ENCODE results near the gene RADIL. TPM values are rescaled to one million over a fixed set of nuclear protein-coding genes. Genes with fewer than 3 reads are reported as not detected.

The RADIL gene
- total and polyA plus RNA-seq, 2 of the 13 experiments (the other 11 are each of a cell fraction or from before 2014, with no cell fraction given): 0.05 to 0.09 TPM

DNA sequence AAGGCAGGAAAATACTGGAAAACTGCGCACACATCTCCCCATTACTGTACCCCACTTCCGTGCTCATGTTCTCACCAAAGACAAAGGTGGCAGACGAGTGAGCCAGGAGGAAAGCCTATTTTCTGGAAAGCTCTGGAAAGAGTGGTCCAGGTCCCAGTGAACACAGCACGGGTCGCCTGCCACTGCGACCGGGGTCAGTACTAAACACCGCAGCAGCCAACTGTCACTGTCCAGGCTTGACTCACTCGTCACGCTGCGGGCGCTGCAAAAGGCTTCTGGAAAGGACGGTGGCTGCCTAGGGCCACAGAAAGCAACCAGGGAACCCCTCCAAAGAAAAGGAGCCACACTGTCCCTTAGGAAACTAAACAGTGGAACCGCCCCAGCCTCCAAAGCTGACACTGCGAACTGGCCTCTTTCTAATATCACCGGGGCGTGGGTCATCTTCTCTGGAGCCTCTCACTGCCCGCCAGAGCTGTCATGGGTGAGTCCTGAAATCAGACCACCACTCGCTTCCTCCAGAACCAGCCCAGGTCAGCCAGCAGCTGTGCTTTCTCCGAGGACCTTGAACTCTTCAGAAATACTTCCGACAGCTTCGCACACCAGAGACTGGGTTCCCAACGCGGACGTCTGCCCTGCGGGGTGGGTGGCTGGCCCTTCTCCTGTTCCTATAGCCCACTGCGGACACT lies 4.0 kb downstream of the RADIL start (continued):
- TF ChIP-seq, protein P1, sequence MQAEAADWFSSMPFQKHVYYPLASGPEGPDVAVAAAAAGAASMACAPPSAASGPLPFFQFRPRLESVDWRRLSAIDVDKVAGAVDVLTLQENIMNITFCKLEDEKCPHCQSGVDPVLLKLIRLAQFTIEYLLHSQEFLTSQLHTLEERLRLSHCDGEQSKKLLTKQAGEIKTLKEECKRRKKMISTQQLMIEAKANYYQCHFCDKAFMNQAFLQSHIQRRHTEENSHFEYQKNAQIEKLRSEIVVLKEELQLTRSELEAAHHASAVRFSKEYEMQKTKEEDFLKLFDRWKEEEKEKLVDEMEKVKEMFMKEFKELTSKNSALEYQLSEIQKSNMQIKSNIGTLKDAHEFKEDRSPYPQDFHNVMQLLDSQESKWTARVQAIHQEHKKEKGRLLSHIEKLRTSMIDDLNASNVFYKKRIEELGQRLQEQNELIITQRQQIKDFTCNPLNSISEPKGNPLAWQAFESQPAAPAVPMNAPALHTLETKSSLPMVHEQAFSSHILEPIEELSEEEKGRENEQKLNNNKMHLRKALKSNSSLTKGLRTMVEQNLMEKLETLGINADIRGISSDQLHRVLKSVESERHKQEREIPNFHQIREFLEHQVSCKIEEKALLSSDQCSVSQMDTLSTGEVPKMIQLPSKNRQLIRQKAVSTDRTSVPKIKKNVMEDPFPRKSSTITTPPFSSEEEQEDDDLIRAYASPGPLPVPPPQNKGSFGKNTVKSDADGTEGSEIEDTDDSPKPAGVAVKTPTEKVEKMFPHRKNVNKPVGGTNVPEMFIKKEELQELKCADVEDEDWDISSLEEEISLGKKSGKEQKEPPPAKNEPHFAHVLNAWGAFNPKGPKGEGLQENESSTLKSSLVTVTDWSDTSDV (CRISPR knock-in tag; IDR thresholded peaks at IDR 0.05): no peak
- no peak for TF ChIP-seq CENPT (CRISPR knock-in tag; IDR thresholded peaks at IDR 0.05; ENCODE audit: low read depth)

DNA sequence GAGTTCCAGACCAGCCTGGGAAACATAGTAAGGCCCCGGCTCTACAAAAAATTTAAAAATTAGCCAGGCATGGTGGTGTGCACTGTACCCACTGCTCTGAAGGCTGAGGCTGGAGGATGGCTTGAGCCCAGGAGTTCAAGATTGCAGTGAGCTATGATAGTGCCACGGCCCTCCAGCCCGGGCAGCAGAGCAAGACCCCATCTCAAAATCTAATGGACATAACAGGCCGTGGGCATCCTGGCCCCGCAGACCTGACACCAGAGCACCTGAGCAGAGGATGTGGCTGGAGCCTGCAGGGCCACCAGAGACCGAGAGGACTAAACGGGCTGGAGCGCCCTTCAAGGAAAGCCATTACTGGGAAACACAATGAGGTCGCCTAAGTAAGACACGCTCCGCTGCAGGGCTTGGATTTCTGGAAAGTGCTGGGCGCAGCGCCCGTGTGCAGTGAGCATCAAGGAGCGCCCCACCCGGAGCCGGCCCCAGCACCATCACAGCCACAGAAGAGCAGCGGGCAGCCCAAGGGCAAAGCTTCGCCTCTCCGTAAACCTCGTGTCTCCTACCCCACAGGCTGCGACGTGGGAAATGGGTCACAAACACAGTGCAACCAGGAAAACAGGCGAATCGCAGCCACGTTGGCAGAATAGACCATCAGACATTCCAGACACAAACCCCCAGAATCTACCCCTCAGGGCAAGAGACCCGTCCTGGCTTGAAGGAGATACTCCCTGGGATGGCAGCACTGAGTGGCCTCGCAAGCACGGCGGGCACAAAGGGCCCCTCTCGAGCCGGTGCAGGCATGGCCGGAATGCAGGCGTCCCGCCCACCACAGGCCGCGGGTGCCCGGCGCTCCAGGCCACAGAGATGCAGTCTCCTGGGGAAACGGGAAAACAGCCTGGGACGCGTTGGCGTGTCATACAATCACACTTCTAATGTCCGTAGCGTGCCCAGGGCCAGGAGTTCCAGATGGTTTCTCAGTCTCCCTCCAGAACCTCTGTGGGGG lies 4.9 kb downstream of the RADIL start:
- H3K9me3 ChIP-seq (ENCODE audit: low read length): no peaks in the 10 kb centered on the region
- TF ChIP-seq IKZF4 (CRISPR knock-in tag; IDR thresholded peaks at IDR 0.05; ENCODE audit: borderline replicate concordance, low read depth, not compliant biosample characterization) (no peak), MXD4 (CRISPR knock-in tag; IDR thresholded peaks at IDR 0.05) (no peak), ZNF484 (CRISPR knock-in tag; IDR thresholded peaks at IDR 0.05; ENCODE audit: borderline replicate concordance, low read depth) (no peak), ISX (CRISPR knock-in tag; conservative IDR thresholded peaks at IDR 0.05) (no peak), ZNF550 (CRISPR knock-in tag; IDR thresholded peaks at IDR 0.05; ENCODE audit: borderline replicate concordance) (no peak), KLF11 (CRISPR knock-in tag; IDR thresholded peaks at IDR 0.05) (no peak)
- TF ChIP-seq, protein P2, sequence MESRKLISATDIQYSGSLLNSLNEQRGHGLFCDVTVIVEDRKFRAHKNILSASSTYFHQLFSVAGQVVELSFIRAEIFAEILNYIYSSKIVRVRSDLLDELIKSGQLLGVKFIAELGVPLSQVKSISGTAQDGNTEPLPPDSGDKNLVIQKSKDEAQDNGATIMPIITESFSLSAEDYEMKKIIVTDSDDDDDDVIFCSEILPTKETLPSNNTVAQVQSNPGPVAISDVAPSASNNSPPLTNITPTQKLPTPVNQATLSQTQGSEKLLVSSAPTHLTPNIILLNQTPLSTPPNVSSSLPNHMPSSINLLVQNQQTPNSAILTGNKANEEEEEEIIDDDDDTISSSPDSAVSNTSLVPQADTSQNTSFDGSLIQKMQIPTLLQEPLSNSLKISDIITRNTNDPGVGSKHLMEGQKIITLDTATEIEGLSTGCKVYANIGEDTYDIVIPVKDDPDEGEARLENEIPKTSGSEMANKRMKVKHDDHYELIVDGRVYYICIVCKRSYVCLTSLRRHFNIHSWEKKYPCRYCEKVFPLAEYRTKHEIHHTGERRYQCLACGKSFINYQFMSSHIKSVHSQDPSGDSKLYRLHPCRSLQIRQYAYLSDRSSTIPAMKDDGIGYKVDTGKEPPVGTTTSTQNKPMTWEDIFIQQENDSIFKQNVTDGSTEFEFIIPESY (CRISPR knock-in tag; IDR thresholded peaks at IDR 0.05): 0 out of 2 replicates have a peak, but pooled peaks have one; percentile 28
- TF ChIP-seq, protein P3, sequence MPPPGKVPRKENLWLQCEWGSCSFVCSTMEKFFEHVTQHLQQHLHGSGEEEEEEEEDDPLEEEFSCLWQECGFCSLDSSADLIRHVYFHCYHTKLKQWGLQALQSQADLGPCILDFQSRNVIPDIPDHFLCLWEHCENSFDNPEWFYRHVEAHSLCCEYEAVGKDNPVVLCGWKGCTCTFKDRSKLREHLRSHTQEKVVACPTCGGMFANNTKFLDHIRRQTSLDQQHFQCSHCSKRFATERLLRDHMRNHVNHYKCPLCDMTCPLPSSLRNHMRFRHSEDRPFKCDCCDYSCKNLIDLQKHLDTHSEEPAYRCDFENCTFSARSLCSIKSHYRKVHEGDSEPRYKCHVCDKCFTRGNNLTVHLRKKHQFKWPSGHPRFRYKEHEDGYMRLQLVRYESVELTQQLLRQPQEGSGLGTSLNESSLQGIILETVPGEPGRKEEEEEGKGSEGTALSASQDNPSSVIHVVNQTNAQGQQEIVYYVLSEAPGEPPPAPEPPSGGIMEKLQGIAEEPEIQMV (CRISPR knock-in tag; IDR thresholded peaks at IDR 0.05; ENCODE audit: low read depth): no peak
- BruUV-seq (replicated peaks): no TSS peak
- no peaks in the 10 kb centered on the region for H4K20me1 ChIP-seq (ENCODE audit: insufficient read depth, low read length)
- peaks cover 10 to 45% of the 10 kb centered on the region in 2 experiments for H3K27me3 ChIP-seq (ENCODE audit: control insufficient read depth in 1 of 2, insufficient read depth in 2 of 2, low read length in 2 of 2)
- no peak for FAIRE-seq
- no peaks in the 10 kb centered on the region for H3K36me3 ChIP-seq (replicated peaks in 1 of 2; ENCODE audit: control insufficient read depth in 1 of 2, insufficient read depth in 2 of 2, low read length in 2 of 2)
- H3K4me3 ChIP-seq (replicated peaks in 1 of 3; ENCODE audit: insufficient read depth in 1 of 3, low read depth in 2 of 3, low read length in 3 of 3): no peak overlapping the region
- H3K27ac ChIP-seq (ENCODE audit: extremely low read length, insufficient read depth, low read length): no peak overlapping the region
- ChIA-PET CTCF (ENCODE audit: low intra/inter-chr PET ratio, low total read pairs) (no interaction called here), POLR2A (no interaction called here)
- H3K9ac ChIP-seq (ENCODE audit: insufficient read depth, low read depth, low read length): no peak overlapping the region
- intact Hi-C loops (cut with micrococcal nuclease; ENCODE audit: unreplicated experiment) (no loop called here), in situ Hi-C loops (cut with HindIII; ENCODE audit: extremely low pct_ligation_motif_present, low pct_unique_long_range_greater_than_20kb) (no loop called here)
- no peak overlapping the region for H3K4me2 ChIP-seq (ENCODE audit: low read depth, low read length)
- H3K4me1 ChIP-seq (ENCODE audit: insufficient read depth, low read length): peaks cover 23% of the 10 kb centered on the region
- H3K79me2 ChIP-seq (ENCODE audit: insufficient read depth, low read length): no peaks in the 10 kb centered on the region
- ATAC-seq: no peak
- H2AFZ ChIP-seq (ENCODE audit: low read length): no peak overlapping the region
- WGBS (ENCODE audit: low lambda C conversion rate): 71% methylated on average over 20 of the region's 45 CpGs
- DNase-seq (ENCODE audit: low spot score): no peak
